Spleen (tissue), 11 donors: ENCODE measurements around the gene TENM4. TPM values are rescaled to one million over a fixed set of nuclear protein-coding genes. Genes with fewer than 3 reads are reported as not detected.

Source experiments
- DNase-seq: peaks from one replicate; pipeline ENCODE4 v3.0.0-alpha.2; 2020
- H3K27ac ChIP-seq, 8 donors: fragments of 200-600 bp; sonication (generic) in 7 of 8; 1 replicate in 4 of 8; 2 replicates in 4 of 8; pipeline versions ENCODE4 v1.5.0 to v1.8.0; 2016 to 2021; ENCODE audit warnings: inconsistent platforms in 4 of 8, mild to moderate bottlenecking in 4 of 8, moderate library complexity in 1 of 8
- H3K27me3 ChIP-seq, 7 donors: fragments of 200-600 bp; sonication (generic) in 6 of 7; replicated peaks in 1 of 7; 1 replicate in 4 of 7; 2 replicates in 3 of 7; pipeline versions ENCODE4 v1.5.0 to v1.8.0; 2016 to 2021; ENCODE audit warnings: inconsistent platforms in 3 of 7, mild to moderate bottlenecking in 1 of 7
- H3K36me3 ChIP-seq, 6 donors: fragments of 200-600 bp; sonication (generic) in 5 of 6; 1 replicate in 4 of 6; 2 replicates in 2 of 6; pipeline versions ENCODE4 v1.5.0 to v1.8.0; 2016 to 2021; ENCODE audit warnings: inconsistent platforms in 2 of 6
- H3K4me1 ChIP-seq, 6 donors: fragments of 200-600 bp; sonication (generic) in 5 of 6; 1 replicate in 3 of 6; 2 replicates in 3 of 6; pipeline versions ENCODE4 v1.5.0 to v1.8.0; 2016 to 2021; ENCODE audit warnings: inconsistent platforms in 3 of 6
- H3K4me3 ChIP-seq, 8 donors: fragments of 200-600 bp; sonication (generic) in 7 of 8; 1 replicate in 4 of 8; 2 replicates in 4 of 8; pipeline versions ENCODE4 v1.5.0 to v1.8.0; 2016 to 2021; ENCODE audit warnings: inconsistent platforms in 4 of 8, mild to moderate bottlenecking in 4 of 8, moderate library complexity in 2 of 8
- H3K9me3 ChIP-seq, 8 donors: fragments of 200-600 bp; sonication (generic) in 7 of 8; 1 replicate in 4 of 8; 2 replicates in 4 of 8; pipeline versions ENCODE4 v1.5.0 to v1.8.0; 2016 to 2021; ENCODE audit warnings: inconsistent platforms in 4 of 8
- CTCF ChIP-seq, 11 experiments: fragments of 200-600 bp in 7 of 11; fragments of 450-650 bp in 4 of 11; sonication (generic) in 4 of 11; IDR thresholded peaks in 8 of 11; conservative IDR thresholded peaks in 3 of 11; 1 replicate in 7 of 11; 2 replicates in 4 of 11; pipeline versions ENCODE4 v1.4.0 to v1.8.0; 2016 to 2021; ENCODE audit warnings: antibody characterized with exemption in 11 of 11, inconsistent platforms in 4 of 11, mild to moderate bottlenecking in 1 of 11
- POLR2A ChIP-seq, 3 donors: fragments of 450-650 bp; IDR thresholded peaks; one replicate each; pipeline ENCODE4 v1.5.1; 2017; ENCODE audit warnings: antibody characterized with exemption in 3 of 3, mild to moderate bottlenecking in 1 of 3
- POLR2AphosphoS5 ChIP-seq, 3 donors: sonication (generic); formaldehyde crosslinking; IDR thresholded peaks; one replicate each; pipeline ENCODE4 v1.5.1; 2017; ENCODE audit warnings: antibody characterized with exemption in 3 of 3
- WGBS, 5 donors: extraction: QIAGEN DNeasy Blood & Tissue Kit in 3 of 5; methylation state at CpG; one replicate each; pipeline versions ENCODE4 v1.1.5 to v1.1.7; 2013 to 2018; 5-methylcytosine and 5-hydroxymethylcytosine counted together
- intact Hi-C: fragments of 100-400 bp; cut with DNase I; formaldehyde crosslinking; loops from one replicate; pipeline ENCODE4 v1.15.0; 2023; ENCODE audit warnings: low total_unique reads
- polyA plus RNA-seq, 3 donors: library from polyadenylated mRNA; stranded (reverse); fragments of 200-250 nt; gene quantifications; one replicate each; pipeline ENCODE4 v1.2.1, GENCODE V29; 2013
- total RNA-seq, 7 donors: library from RNA; depleted of rRNA in 3 of 7; stranded (reverse); fragments of >200 nt in 3 of 7; fragmentation: NEBNext Ultra II Directional in 4 of 7; extraction: Animal tissue kit (Norgen Biotek cat#: 25700) in 4 of 7; gene quantifications; one replicate each; pipeline versions ENCODE4 v1.1.0 to v1.2.1, GENCODE V29; 2016 to 2021
- donor health status: healthy with polysubstance abuse.
- donor health status: DM: no; HTN: no; CAD: no; lungs with moderate emphysema.
- donor health status: DM: no; HTN: no; CAD: no.
- donor health status: Bipolar disorder and iron deficiency.
- donor health status: healthy.
- donor health status: DM: no; HTN: no; CAD: no.
- donor health status: DM: yes; HTN: yes; CAD: no.

The TENM4 gene
- total and polyA plus RNA-seq, 10 donors: 0.09 to 4.5 (median 1.2) TPM

DNA sequence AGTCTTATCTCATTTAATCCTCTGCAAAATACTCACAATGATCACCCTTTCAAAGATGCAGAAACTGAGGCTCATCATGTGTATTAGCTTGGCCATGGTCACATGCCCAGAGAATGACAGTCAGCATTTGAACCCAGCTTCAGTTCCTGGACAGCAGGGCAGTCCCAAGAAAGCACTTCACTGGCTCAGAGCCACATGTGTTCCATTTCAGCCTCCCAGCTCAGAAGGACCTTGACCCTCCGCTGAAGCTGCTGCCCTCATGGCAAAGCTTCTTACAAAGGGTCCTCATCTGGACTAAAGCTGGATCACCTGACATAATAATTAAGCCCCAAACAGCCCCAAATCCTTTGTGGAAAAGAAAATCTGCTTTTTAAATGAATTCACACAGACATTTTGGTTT lies 37.0 kb downstream of the TENM4 start:
- Histone ChIP-seq H3K27ac (no peak overlapping the region), H3K9me3 (no peaks in the 10 kb centered on the region), H3K4me3 (no peak overlapping the region), H3K4me1 (peaks cover 0 to 9% (median 0%) of the 10 kb centered on the region in 6 donors), H3K36me3 (no peaks in the 10 kb centered on the region), H3K27me3 (peaks cover 0 to 6% (median 0%) of the 10 kb centered on the region in 7 donors)
- 64 to 88% (median 75%) methylated on average over 1 of the region's 1 CpG for WGBS, 5 donors
- DNase-seq: no peak
- TF ChIP-seq POLR2A (IDR thresholded peaks at IDR 0.05) (no peak), POLR2AphosphoS5 (IDR thresholded peaks at IDR 0.05) (no peak), CTCF (IDR thresholded peaks at IDR 0.05 in 8 of 11, conservative IDR thresholded peaks at IDR 0.05 in 3 of 11) (no peak)
- intact Hi-C loops: no loop called here

- H3K27me3 ChIP-seq: peaks cover 0 to 8% (median 0%) of the 10 kb centered on the region in 7 donors
- no peak for TF ChIP-seq POLR2A (IDR thresholded peaks at IDR 0.05)
- TF ChIP-seq POLR2AphosphoS5 (IDR thresholded peaks at IDR 0.05): no peak
- no peak for TF ChIP-seq CTCF (IDR thresholded peaks at IDR 0.05 in 8 of 11, conservative IDR thresholded peaks at IDR 0.05 in 3 of 11)
- H3K9me3 ChIP-seq: no peaks in the 10 kb centered on the region
- H3K4me3 ChIP-seq: no peak overlapping the region
- intact Hi-C loops: no loop called here
- WGBS, 5 donors: 75 to 83% (median 81%) methylated on average over 3 of the region's 3 CpGs
- H3K27ac ChIP-seq: no peak overlapping the region
- peaks cover 0 to 9% (median 0%) of the 10 kb centered on the region in 6 donors for H3K4me1 ChIP-seq
- no peak for DNase-seq
- no peaks in the 10 kb centered on the region for H3K36me3 ChIP-seq
These were observed 37.9 kb downstream of the TENM4 start for GRCh38 chr11:79402912-79403311.

DNA sequence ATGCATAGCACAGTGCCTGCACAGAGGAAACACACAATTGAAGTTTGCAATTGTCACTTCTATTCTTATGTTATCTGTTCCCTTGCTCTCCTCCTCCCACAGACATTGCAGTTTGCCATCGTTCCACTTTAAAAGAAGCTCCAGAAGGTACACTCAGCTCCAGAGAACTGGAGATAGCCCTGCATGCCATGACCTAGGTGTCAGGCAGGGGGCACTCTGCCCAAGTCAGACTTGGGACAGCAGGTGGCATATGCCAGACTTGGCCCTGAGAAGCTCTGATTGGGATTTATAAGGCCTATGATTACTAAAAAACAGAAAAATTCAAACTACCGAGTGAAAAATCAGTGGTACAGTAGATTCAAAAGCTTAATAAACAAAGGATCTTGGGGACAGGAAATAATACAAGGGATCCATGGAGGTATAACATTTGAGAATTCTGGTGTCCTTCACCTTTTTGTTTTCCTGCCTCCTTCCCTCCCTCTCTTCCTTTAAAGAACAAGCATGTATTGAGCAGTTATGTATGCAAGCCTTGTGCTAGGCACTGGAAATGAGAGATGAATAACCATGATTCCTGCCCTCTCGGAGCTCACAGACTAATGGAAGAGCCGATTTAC lies 40.0 kb downstream of the TENM4 start:
- intact Hi-C loops: no loop called here
- 70 to 81% (median 73%) methylated on average over 4 of the region's 4 CpGs for WGBS, 5 donors
- Histone ChIP-seq H3K4me3 (no peak overlapping the region), H3K4me1 (peaks cover 0 to under 1% (median 0%) of the 10 kb centered on the region in 6 donors), H3K27me3 (peaks cover 0 to 8% (median 0%) of the 10 kb centered on the region in 7 donors), H3K36me3 (no peaks in the 10 kb centered on the region), H3K27ac (no peak overlapping the region), H3K9me3 (no peaks in the 10 kb centered on the region)
- no peak for DNase-seq
- peak in 8 of 11 experiments; percentile 12 to 58 (median 47) for TF ChIP-seq CTCF (IDR thresholded peaks at IDR 0.05 in 8 of 11, conservative IDR thresholded peaks at IDR 0.05 in 3 of 11)
- TF ChIP-seq POLR2AphosphoS5 (IDR thresholded peaks at IDR 0.05): no peak

GRCh38 chr11:79400206-79400605 lies 40.6 kb downstream of the TENM4 start:
- Histone ChIP-seq H3K9me3 (no peaks in the 10 kb centered on the region), H3K27ac (no peak overlapping the region), H3K27me3 (peaks cover 0 to 8% (median 0%) of the 10 kb centered on the region in 7 donors), H3K36me3 (no peaks in the 10 kb centered on the region), H3K4me1 (no peaks in the 10 kb centered on the region), H3K4me3 (no peak overlapping the region)
- no peak for TF ChIP-seq POLR2A (IDR thresholded peaks at IDR 0.05)
- no peak for TF ChIP-seq CTCF (IDR thresholded peaks at IDR 0.05 in 8 of 11, conservative IDR thresholded peaks at IDR 0.05 in 3 of 11)
- TF ChIP-seq POLR2AphosphoS5 (IDR thresholded peaks at IDR 0.05): no peak
- intact Hi-C loops: no loop called here
- DNase-seq: no peak
- 62 to 71% (median 65%) methylated on average over 2 of the region's 2 CpGs for WGBS, 5 donors
